ENCODE results near the gene SPRYD3.
A peak's percentile ranks its signal among the peaks of the same experiment; 100 is the strongest.

Gene SPRYD3

GRCh38 chr12:53053218-53054111 lies 25.7 kb downstream of the SPRYD3 start (continued):
- TF ChIP-seq INSM2 (tag by site-specific recombination; IDR thresholded peaks at IDR 0.05) = no peak
- TF ChIP-seq ZNF157 (tag by site-specific recombination; IDR thresholded peaks at IDR 0.05) = no peak
- no peak for TF ChIP-seq ZNF707 (tag by site-specific recombination; IDR thresholded peaks at IDR 0.05)
- TF ChIP-seq KLF8 (tag by site-specific recombination; IDR thresholded peaks at IDR 0.05) = peak; percentile 35; the same call in 1 of the 2 replicates
- no peak for TF ChIP-seq PRDM6 (tag by site-specific recombination; IDR thresholded peaks at IDR 0.05)
- no peak for TF ChIP-seq ZNF211 (tag by site-specific recombination; IDR thresholded peaks at IDR 0.05; ENCODE audit: low read depth)
- peak; percentile 8; the same call in 1 of the 2 replicates for TF ChIP-seq ZNF398 (tag by site-specific recombination; IDR thresholded peaks at IDR 0.05)
- TF ChIP-seq ZBTB44 (tag by site-specific recombination; IDR thresholded peaks at IDR 0.05) = no peak
- TF ChIP-seq OSR2 (tag by site-specific recombination; IDR thresholded peaks at IDR 0.05) = no peak
- TF ChIP-seq ZNF221 (tag by site-specific recombination; IDR thresholded peaks at IDR 0.05; ENCODE audit: borderline replicate concordance) = no peak
- no peak; the same call in none of the 2 replicates for TF ChIP-seq PATZ1 (tag by site-specific recombination; IDR thresholded peaks at IDR 0.05)
- no peak for TF ChIP-seq ZNF596 (tag by site-specific recombination; IDR thresholded peaks at IDR 0.05)
- TF ChIP-seq ZSCAN16 (tag by site-specific recombination; IDR thresholded peaks at IDR 0.05) = no peak
- no peak for TF ChIP-seq ZNF600 (tag by site-specific recombination; IDR thresholded peaks at IDR 0.05)
- no peak for TF ChIP-seq ZNF629 (tag by site-specific recombination; IDR thresholded peaks at IDR 0.05)
- TF ChIP-seq ZNF530 (tag by site-specific recombination; IDR thresholded peaks at IDR 0.05; ENCODE audit: low read depth) = no peak
- TF ChIP-seq ZNF121 (tag by site-specific recombination; IDR thresholded peaks at IDR 0.05) = no peak
- no peak for TF ChIP-seq ZNF394 (tag by site-specific recombination; IDR thresholded peaks at IDR 0.05; ENCODE audit: borderline replicate concordance)
- no peak for TF ChIP-seq HOXA7 (CRISPR knock-in tag; IDR thresholded peaks at IDR 0.05; ENCODE audit: borderline replicate concordance)
- TF ChIP-seq PRDM2 (tag by site-specific recombination; IDR thresholded peaks at IDR 0.05; ENCODE audit: borderline replicate concordance) = peak; percentile 43; the same call in 1 of the 2 replicates
- no peak for TF ChIP-seq ZNF654 (tag by site-specific recombination; IDR thresholded peaks at IDR 0.05; ENCODE audit: low read depth)
- no peak for TF ChIP-seq KLF10 (tag by site-specific recombination; IDR thresholded peaks at IDR 0.05)
- no peak for TF ChIP-seq ZNF76 (tag by site-specific recombination; IDR thresholded peaks at IDR 0.05; ENCODE audit: borderline replicate concordance, low read depth)
- no peak for TF ChIP-seq ZNF610 (tag by site-specific recombination; IDR thresholded peaks at IDR 0.05; ENCODE audit: borderline replicate concordance)
